Lung (tissue), 12 donors: Measurements from ENCODE around the gene KIF26B. TPM values are rescaled to one million over a fixed set of nuclear protein-coding genes. Genes with fewer than 3 reads are reported as not detected.

Experiments used
- ATAC-seq: fragments of 200-7000 bp; cut with Tn5 transposase; one replicate; pipeline ENCODE4 v1.9.1; 2020; ENCODE audit warnings: moderate number of reproducible peaks; ENCODE audit not compliant: insufficient read depth, low FRiP score
- DNase-seq, 3 donors: peaks; one replicate each; pipeline ENCODE4 v3.0.0-alpha.2; 2013 to 2017
- H3K27ac ChIP-seq, 2 donors: one replicate each; pipeline ENCODE4 v1.5.1; 2013; ENCODE audit warnings: mild to moderate bottlenecking in 2 of 2, moderate library complexity in 2 of 2, control low read depth in 1 of 2, inconsistent platforms in 1 of 2, low read depth in 1 of 2, low read length in 1 of 2
- H3K27me3 ChIP-seq, 3 donors: one replicate each; pipeline ENCODE4 v1.5.1; 2013; ENCODE audit warnings: low read length in 2 of 3; ENCODE audit not compliant: control insufficient read depth in 3 of 3, insufficient read depth in 3 of 3
- H3K36me3 ChIP-seq, 4 donors: one replicate each; pipeline ENCODE4 v1.5.1; 2013; ENCODE audit warnings: low read length in 4 of 4, mild to moderate bottlenecking in 1 of 4, moderate library complexity in 1 of 4; ENCODE audit not compliant: control insufficient read depth in 4 of 4, insufficient read depth in 4 of 4
- H3K4me1 ChIP-seq, 5 donors: one replicate each; pipeline ENCODE4 v1.5.1; 2013; ENCODE audit warnings: low read length in 5 of 5, mild to moderate bottlenecking in 2 of 5, moderate library complexity in 1 of 5; ENCODE audit not compliant: control insufficient read depth in 5 of 5, insufficient read depth in 5 of 5
- H3K4me3 ChIP-seq: one replicate; pipeline ENCODE4 v1.5.1; 2013; ENCODE audit warnings: mild to moderate bottlenecking, control low read depth, moderate library complexity
- H3K9ac ChIP-seq, 2 donors: one replicate each; pipeline ENCODE4 v1.5.1; 2013; ENCODE audit warnings: low read length in 2 of 2, control low read depth in 1 of 2; ENCODE audit not compliant: insufficient read depth in 1 of 2
- H3K9me3 ChIP-seq, 4 donors: one replicate each; pipeline ENCODE4 v1.5.1; 2013; ENCODE audit warnings: low read length in 3 of 4, mild to moderate bottlenecking in 1 of 4, moderate library complexity in 1 of 4; ENCODE audit not compliant: control insufficient read depth in 4 of 4, insufficient read depth in 3 of 4
- CTCF ChIP-seq: IDR thresholded peaks from 2 replicates; pipeline ENCODE4 v1.5.1; 2012; ENCODE audit warnings: mild to moderate bottlenecking; ENCODE audit errors: control extremely low read depth, extremely low read depth
- WGBS, 2 donors: extraction: QIAGEN DNeasy Blood & Tissue Kit; methylation state at CpG; one replicate each; pipeline ENCODE4 v1.1.7; 2013; 5-methylcytosine and 5-hydroxymethylcytosine counted together
- polyA plus RNA-seq, 2 donors: library from polyadenylated mRNA; stranded (reverse); fragments of 200-250 nt; gene quantifications; one replicate each; pipeline ENCODE4 v1.2.1, GENCODE V29; 2013
- total RNA-seq, 2 donors: library from RNA; depleted of rRNA in 1 of 2; stranded (reverse); fragments of >200 nt in 1 of 2; gene quantifications; one replicate each; pipeline ENCODE4 v1.2.1, GENCODE V29; 2014 to 2021
- donor health status: control.
- donor health status: control.
- donor health status: Bipolar disorder and iron deficiency.
- donor health status: healthy.
- donor health status: DM: yes; HTN: yes; CAD: no.

The KIF26B gene
- total and polyA plus RNA-seq, 4 donors = 0.61 to 6.7 (median 2.2) TPM

GRCh38 chr1:245200146-245200545 lies 45.4 kb downstream of the KIF26B start:
- Histone ChIP-seq H3K27me3 (no peaks in the 10 kb centered on the region), H3K9me3 (peaks cover 0 to 3% (median 0%) of the 10 kb centered on the region in 4 donors), H3K27ac (no peak overlapping the region), H3K4me3 (no peak overlapping the region), H3K4me1 (peaks cover 0 to 9% (median 0%) of the 10 kb centered on the region in 5 donors), H3K9ac (no peak overlapping the region), H3K36me3 (no peaks in the 10 kb centered on the region)
- no peak for TF ChIP-seq CTCF
- 89 to 96% methylated on average over 4 of the region's 4 CpGs for WGBS, 2 donors
- DNase-seq (no peak), ATAC-seq (no peak)

- DNase-seq (no peak), ATAC-seq (no peak)
- TF ChIP-seq CTCF = no peak
- no peaks in the 10 kb centered on the region for H3K27me3 ChIP-seq
- H3K4me3 ChIP-seq = no peak overlapping the region
- WGBS, 2 donors = 91 to 93% methylated on average over 4 of the region's 4 CpGs
- no peaks in the 10 kb centered on the region for H3K36me3 ChIP-seq
- H3K9ac ChIP-seq = no peak overlapping the region
- peaks cover 0 to 9% (median 0%) of the 10 kb centered on the region in 5 donors for H3K4me1 ChIP-seq
- H3K27ac ChIP-seq = no peak overlapping the region
- H3K9me3 ChIP-seq = peaks cover 0 to 3% (median 2%) of the 10 kb centered on the region in 4 donors
Measured at GRCh38 chr1:245201201-245201600, 46.4 kb downstream of the KIF26B start.

- H3K9ac ChIP-seq = no peak overlapping the region
- peaks cover 0 to 9% (median 0%) of the 10 kb centered on the region in 5 donors for H3K4me1 ChIP-seq
- H3K36me3 ChIP-seq = no peaks in the 10 kb centered on the region
- 68 to 73% methylated on average over 5 of the region's 5 CpGs for WGBS, 2 donors
- H3K9me3 ChIP-seq = peaks cover 0 to 10% (median 6%) of the 10 kb centered on the region in 4 donors
- no peak overlapping the region for H3K4me3 ChIP-seq
- no peak for TF ChIP-seq CTCF
- ATAC-seq (no peak), DNase-seq (no peak)
- H3K27me3 ChIP-seq = no peaks in the 10 kb centered on the region
- H3K27ac ChIP-seq = no peak overlapping the region
Measured at GRCh38 chr1:245201827-245202226, 47.0 kb downstream of the KIF26B start.

GRCh38 chr1:245205396-245205795 lies 50.6 kb downstream of the KIF26B start:
- Histone ChIP-seq H3K4me1 (peaks cover 0 to 9% (median 0%) of the 10 kb centered on the region in 5 donors), H3K9ac (no peak overlapping the region), H3K36me3 (peaks cover 0 to 4% (median 0%) of the 10 kb centered on the region in 4 donors), H3K27me3 (no peaks in the 10 kb centered on the region), H3K9me3 (peaks cover 2 to 17% (median 14%) of the 10 kb centered on the region in 4 donors), H3K27ac (no peak overlapping the region), H3K4me3 (no peak overlapping the region)
- no peak for TF ChIP-seq CTCF
- WGBS, 2 donors = 80 to 83% methylated on average over 3 of the region's 3 CpGs
- DNase-seq = no peak
- ATAC-seq = no peak
